CD4-positive, CD25-positive, alpha-beta regulatory T cell (primary cell): ENCODE data around the gene HERPUD2. TPM values are rescaled to one million over a fixed set of nuclear protein-coding genes. Genes with fewer than 3 reads are reported as not detected.
"Not testable (repeated sequence)": the region's sequence is repeated elsewhere in the genome, so short reads cannot be mapped to it uniquely, and the experiment has no call there.

ENCODE experiments used
- ATAC-seq, 2 donors: fragments of 150-1000 bp; cut with Tn5 transposase; one replicate each; pipeline ENCODE4 v1.10.0; 2021; ENCODE audit warnings: low read depth in 2 of 2, moderate number of reproducible peaks in 2 of 2, moderate library complexity in 1 of 2
- DNase-seq, 3 donors: peaks; one replicate each; pipeline versions ENCODE4 v3.0.0 to v3.0.0-alpha.2; 2012 to 2022; ENCODE audit warnings: mixed read lengths in 1 of 3
- H3K27ac ChIP-seq: one replicate; pipeline ENCODE4 v1.7.0; 2013; ENCODE audit warnings: mild to moderate bottlenecking, low read length; ENCODE audit not compliant: insufficient read depth, poor library complexity, severe bottlenecking
- H3K27me3 ChIP-seq: one replicate; pipeline ENCODE4 v1.7.0; 2013; ENCODE audit warnings: low read length; ENCODE audit not compliant: control insufficient read depth, insufficient read depth
- H3K36me3 ChIP-seq: one replicate; pipeline ENCODE4 v1.7.0; 2013; ENCODE audit warnings: mild to moderate bottlenecking, low read length, moderate library complexity; ENCODE audit not compliant: control insufficient read depth, insufficient read depth
- H3K4me1 ChIP-seq: 2 replicates; pipeline ENCODE4 v1.7.0; 2013; ENCODE audit warnings: mild to moderate bottlenecking, low read length; ENCODE audit not compliant: insufficient read depth, control insufficient read depth, poor library complexity, severe bottlenecking
- H3K4me3 ChIP-seq: one replicate; pipeline ENCODE4 v1.7.0; 2013; ENCODE audit warnings: low read depth, mild to moderate bottlenecking, low read length, moderate library complexity
- H3K9me3 ChIP-seq, 2 experiments: 1 replicate in 1 of 2; 2 replicates in 1 of 2; pipeline ENCODE4 v1.7.0; 2013; ENCODE audit warnings: low read length in 2 of 2, mild to moderate bottlenecking in 1 of 2, moderate library complexity in 1 of 2; ENCODE audit not compliant: control insufficient read depth in 2 of 2
- H3K27ac Mint-ChIP-seq, 3 donors: one replicate each; pipeline ENCODE4 v1.8.0; 2020 to 2022; ENCODE audit warnings: mild to moderate bottlenecking in 3 of 3, mixed read lengths in 3 of 3, moderate library complexity in 2 of 3
- H3K27me3 Mint-ChIP-seq: one replicate; pipeline ENCODE4 v1.8.0; 2022; ENCODE audit warnings: mild to moderate bottlenecking, mixed read lengths
- H3K36me3 Mint-ChIP-seq: one replicate; pipeline ENCODE4 v1.8.0; 2020; ENCODE audit warnings: mixed read lengths
- H3K4me1 Mint-ChIP-seq, 4 donors: one replicate each; pipeline ENCODE4 v1.8.0; 2020 to 2022; ENCODE audit warnings: mixed read lengths in 4 of 4, mild to moderate bottlenecking in 1 of 4
- H3K4me3 Mint-ChIP-seq, 4 donors: one replicate each; pipeline ENCODE4 v1.8.0; 2020 to 2022; ENCODE audit warnings: mild to moderate bottlenecking in 4 of 4, mixed read lengths in 4 of 4, moderate library complexity in 3 of 4
- H3K9me3 Mint-ChIP-seq, 7 donors: one replicate each; pipeline ENCODE4 v1.8.0; 2020 to 2022; ENCODE audit warnings: mixed read lengths in 7 of 7, mild to moderate bottlenecking in 3 of 7, moderate library complexity in 2 of 7
- polyA plus RNA-seq, 4 donors: library from polyadenylated mRNA; unstranded; fragments of 300-500 nt; fragmentation: Illumina TruSeq; gene quantifications; one replicate each; pipeline ENCODE4 v1.2.3, GENCODE V29; 2021
- total RNA-seq: library from RNA; stranded (reverse); gene quantifications from one replicate; pipeline ENCODE4 v1.2.3, GENCODE V29; 2022

Gene HERPUD2
- total and polyA plus RNA-seq, 5 donors from 2014 or later: 75.2 to 113 (median 81.3) TPM

DNA sequence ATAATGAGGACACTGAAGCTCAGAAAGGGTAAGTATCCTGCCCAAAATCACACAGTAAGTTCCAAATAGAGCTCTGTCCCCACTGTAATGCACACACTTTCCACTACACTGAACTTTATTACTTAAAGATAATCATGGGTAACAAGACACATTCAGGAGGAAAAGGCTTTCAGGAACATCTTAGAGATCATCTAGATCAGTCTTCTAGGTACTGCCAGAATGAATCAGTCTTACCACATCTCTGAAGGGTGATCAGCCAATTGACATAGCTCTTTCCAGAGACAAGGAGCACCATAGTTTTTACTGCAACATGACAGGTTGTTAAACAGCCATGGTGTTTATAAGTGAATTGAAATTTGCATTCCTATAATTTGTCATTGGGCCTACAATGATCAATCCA, 5.4 kb upstream of the HERPUD2 start:
- H3K4me1 Mint-ChIP-seq: peaks cover 8 to 12% (median 11%) of the 10 kb centered on the region in 4 donors
- H3K4me3 Mint-ChIP-seq: no peak overlapping the region

DNA sequence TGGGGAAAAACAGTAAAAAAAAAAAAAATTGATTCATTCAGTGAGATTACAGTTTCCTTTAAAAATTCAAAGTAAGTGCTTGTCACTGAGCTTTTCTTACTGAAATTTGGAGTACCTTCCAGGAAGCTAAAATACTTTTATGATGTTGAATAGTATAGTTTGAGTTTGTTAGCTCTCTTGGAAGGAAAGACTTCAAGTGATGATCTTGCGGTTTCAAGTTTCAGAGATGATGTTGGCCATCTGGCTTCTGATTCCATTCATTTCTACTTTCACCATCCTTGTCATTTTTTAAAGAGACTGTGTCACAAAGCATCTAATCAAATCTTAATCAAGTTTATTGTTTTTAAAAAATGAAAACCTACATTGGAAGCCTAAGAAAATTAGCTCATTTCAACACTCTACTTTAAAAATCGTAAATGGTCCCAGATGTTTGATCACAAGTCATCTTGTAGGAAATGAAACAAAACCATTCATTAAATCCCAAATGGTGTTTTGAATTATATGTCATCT, 4.9 kb upstream of the HERPUD2 start:
- H3K4me3 Mint-ChIP-seq: no peak overlapping the region

More for the DNA sequence above, 5.4 kb upstream of the HERPUD2 start:
- Histone ChIP-seq H3K4me3 (no peak overlapping the region), H3K36me3 (no peaks in the 10 kb centered on the region), H3K27me3 (no peaks in the 10 kb centered on the region), H3K4me1 (peaks cover 10% of the 10 kb centered on the region), H3K27ac (no peak overlapping the region), H3K9me3 (no peaks in the 10 kb centered on the region)
- Mint-ChIP-seq H3K27me3 (no peaks in the 10 kb centered on the region), H3K9me3 (no peaks in the 10 kb centered on the region), H3K27ac (no peak overlapping the region), H3K36me3 (no peaks in the 10 kb centered on the region)
- DNase-seq (no peak), ATAC-seq (no peak)

DNA sequence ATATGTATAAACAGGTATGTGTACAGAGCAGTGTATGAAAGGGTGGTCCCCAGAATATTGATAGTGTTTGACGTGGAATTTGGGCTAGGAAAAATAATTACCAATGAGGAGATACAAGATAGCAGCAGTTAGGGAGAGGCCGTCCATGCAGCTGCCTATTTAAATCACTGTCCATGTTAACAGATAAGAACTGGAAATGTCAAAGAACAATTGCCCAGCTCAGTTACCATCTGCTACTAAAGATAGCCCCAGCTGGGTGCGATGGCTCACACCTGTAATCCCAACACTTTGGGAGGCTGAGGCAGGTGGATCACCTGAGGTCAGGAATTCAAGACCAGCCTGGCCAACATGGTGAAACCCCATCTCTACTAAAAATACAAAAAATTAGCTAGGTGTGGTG, 3.4 kb upstream of the HERPUD2 start:
- H3K27ac Mint-ChIP-seq: peak overlapping the region in 1 of 3 donors; percentile 52
- H3K27me3 Mint-ChIP-seq: not testable (repeated sequence)

More for the DNA sequence above, 4.9 kb upstream of the HERPUD2 start:
- ATAC-seq (no peak), DNase-seq (no peak)
- Mint-ChIP-seq H3K9me3 (no peaks in the 10 kb centered on the region), H3K27ac (no peak overlapping the region), H3K4me1 (peaks cover 8 to 17% (median 11%) of the 10 kb centered on the region in 4 donors), H3K36me3 (no peaks in the 10 kb centered on the region), H3K27me3 (no peaks in the 10 kb centered on the region)
- Histone ChIP-seq H3K4me1 (peaks cover 12% of the 10 kb centered on the region), H3K27me3 (no peaks in the 10 kb centered on the region), H3K4me3 (no peak overlapping the region), H3K27ac (no peak overlapping the region), H3K36me3 (no peaks in the 10 kb centered on the region), H3K9me3 (no peaks in the 10 kb centered on the region)

DNA sequence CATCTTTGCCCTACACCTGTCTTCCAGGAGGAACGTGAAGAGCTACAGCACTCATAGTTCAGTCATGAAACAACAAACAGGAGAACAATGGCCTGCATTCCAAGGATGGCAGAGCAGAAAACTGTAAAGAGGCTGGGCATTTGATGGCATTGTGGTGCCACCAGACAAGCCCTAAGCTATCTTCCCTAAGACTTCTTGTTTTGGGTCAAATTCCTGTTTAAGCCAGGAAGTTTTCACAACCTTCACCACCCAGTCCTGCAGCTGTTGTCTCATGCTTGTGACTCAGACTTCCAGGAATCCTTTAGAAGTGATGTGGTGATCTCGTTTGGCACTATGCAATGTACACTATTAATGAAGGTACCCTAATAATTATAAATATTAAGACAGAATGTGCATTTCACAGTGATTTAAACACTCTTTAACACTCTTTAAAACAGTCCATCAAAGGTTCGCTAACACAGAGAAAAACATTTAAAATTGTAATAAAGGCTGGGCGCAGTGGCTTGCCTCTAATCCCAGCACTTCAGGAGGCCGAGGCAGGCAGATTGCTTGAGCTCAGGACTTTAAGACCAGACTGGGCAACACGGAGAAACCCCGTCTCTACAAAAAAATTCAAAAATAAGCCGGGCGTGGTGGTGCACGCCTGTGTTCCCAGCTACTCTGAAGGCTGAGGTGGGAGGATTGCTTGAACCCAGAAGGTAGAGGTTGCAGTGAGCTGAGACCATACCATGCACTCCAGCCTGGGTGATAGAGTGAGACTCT, 2.7 kb upstream of the HERPUD2 start:
- ATAC-seq: no peak
- Histone ChIP-seq H3K27me3 (no peaks in the 10 kb centered on the region), H3K4me1 (peaks cover 27% of the 10 kb centered on the region), H3K9me3 (no peaks in the 10 kb centered on the region), H3K4me3 (no peak overlapping the region), H3K27ac (no peak overlapping the region), H3K36me3 (no peaks in the 10 kb centered on the region)
- peak overlapping the region in 1 of 3 donors; percentile 97 for H3K27ac Mint-ChIP-seq
- no peaks in the 10 kb centered on the region for H3K36me3 Mint-ChIP-seq
- peaks cover 16 to 26% (median 21%) of the 10 kb centered on the region in 4 donors for H3K4me1 Mint-ChIP-seq
- no peak for DNase-seq
- no peaks in the 10 kb centered on the region for H3K27me3 Mint-ChIP-seq
- H3K9me3 Mint-ChIP-seq: no peaks in the 10 kb centered on the region
- H3K4me3 Mint-ChIP-seq: peak overlapping the region in 2 of 4 donors; percentile 28 to 99

More for the DNA sequence above, 3.4 kb upstream of the HERPUD2 start:
- H3K4me1 Mint-ChIP-seq: peaks cover 8 to 18% (median 15%) of the 10 kb centered on the region in 4 donors
- H3K9me3 Mint-ChIP-seq, DNase-seq, H3K4me3 Mint-ChIP-seq, H3K9me3 ChIP-seq, ATAC-seq, H3K36me3 ChIP-seq, H3K27me3 ChIP-seq, H3K27ac ChIP-seq, H3K36me3 Mint-ChIP-seq, H3K4me3 ChIP-seq: not testable (repeated sequence)
- peaks cover 19% of the 10 kb centered on the region for H3K4me1 ChIP-seq

DNA sequence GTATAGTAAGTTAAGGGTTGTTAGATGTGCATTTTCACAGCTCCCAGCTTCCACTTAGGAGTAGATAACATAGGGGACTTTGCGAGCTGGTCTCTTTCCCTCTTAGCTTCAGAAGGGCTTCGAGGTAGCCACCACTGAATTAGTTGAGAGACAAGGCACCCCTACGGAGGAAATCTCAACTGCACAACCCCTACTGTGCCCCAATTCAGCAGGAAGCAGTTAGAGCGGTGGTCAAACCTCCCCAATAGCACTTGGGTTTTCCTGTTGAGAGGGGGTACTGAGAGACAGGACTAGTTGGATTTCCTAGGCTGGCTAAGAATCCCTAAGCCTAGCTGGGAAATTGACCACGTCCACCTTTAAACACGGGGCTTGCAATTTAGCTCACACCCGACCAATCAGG, 1.1 kb upstream of the HERPUD2 start:
- ATAC-seq (no peak), DNase-seq (peak in 1 of 3 donors; percentile 26)
- Mint-ChIP-seq H3K27ac (peak overlapping the region; percentile 97 to 99 (median 97)), H3K36me3 (no peaks in the 10 kb centered on the region), H3K4me1 (peaks cover 23 to 40% (median 30%) of the 10 kb centered on the region in 4 donors), H3K9me3 (no peaks in the 10 kb centered on the region), H3K27me3 (no peaks in the 10 kb centered on the region), H3K4me3 (peak overlapping the region; percentile 97 to 99 (median 98))
- Histone ChIP-seq H3K27me3 (no peaks in the 10 kb centered on the region), H3K9me3 (no peaks in the 10 kb centered on the region), H3K4me3 (peak overlapping the region; percentile 87), H3K36me3 (no peaks in the 10 kb centered on the region), H3K27ac (peak overlapping the region; percentile 93), H3K4me1 (peaks cover 37% of the 10 kb centered on the region)

DNA sequence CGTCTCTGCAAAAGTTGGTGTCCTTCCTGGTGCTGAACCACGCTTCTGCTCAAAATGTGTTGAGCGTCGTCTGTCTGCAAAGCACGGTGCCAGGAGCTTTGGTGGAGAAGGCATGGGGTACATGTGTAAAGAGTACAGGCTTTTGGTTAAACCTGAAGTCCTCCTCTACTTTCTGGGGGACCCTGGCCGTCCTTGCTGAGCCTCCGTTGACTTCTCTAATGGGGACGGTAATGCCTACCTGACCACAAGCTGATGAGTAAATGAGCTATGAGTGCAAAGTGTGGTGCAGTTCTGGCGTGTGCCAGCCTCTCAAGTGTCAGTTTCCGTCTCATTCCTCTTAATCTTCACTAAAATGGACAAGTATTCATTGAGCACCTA, 527 bp upstream of the HERPUD2 start:
- H3K4me1 ChIP-seq: peaks cover 42% of the 10 kb centered on the region
- H3K9me3 Mint-ChIP-seq: no peaks in the 10 kb centered on the region
- H3K36me3 ChIP-seq: no peaks in the 10 kb centered on the region
- peak in 1 of 3 donors; percentile 51 for DNase-seq
- H3K27ac Mint-ChIP-seq: peak overlapping the region; percentile 97 to 99 (median 97)
- no peaks in the 10 kb centered on the region for H3K27me3 ChIP-seq
- ATAC-seq: no peak
- H3K27ac ChIP-seq: peak overlapping the region; percentile 93
- H3K4me3 ChIP-seq: peak overlapping the region; percentile 87
- H3K27me3 Mint-ChIP-seq: no peaks in the 10 kb centered on the region
- H3K9me3 ChIP-seq: no peaks in the 10 kb centered on the region
- H3K36me3 Mint-ChIP-seq: peaks cover 4% of the 10 kb centered on the region
- peak overlapping the region; percentile 97 to 99 (median 98) for H3K4me3 Mint-ChIP-seq
- H3K4me1 Mint-ChIP-seq: peaks cover 27 to 45% (median 35%) of the 10 kb centered on the region in 4 donors

DNA sequence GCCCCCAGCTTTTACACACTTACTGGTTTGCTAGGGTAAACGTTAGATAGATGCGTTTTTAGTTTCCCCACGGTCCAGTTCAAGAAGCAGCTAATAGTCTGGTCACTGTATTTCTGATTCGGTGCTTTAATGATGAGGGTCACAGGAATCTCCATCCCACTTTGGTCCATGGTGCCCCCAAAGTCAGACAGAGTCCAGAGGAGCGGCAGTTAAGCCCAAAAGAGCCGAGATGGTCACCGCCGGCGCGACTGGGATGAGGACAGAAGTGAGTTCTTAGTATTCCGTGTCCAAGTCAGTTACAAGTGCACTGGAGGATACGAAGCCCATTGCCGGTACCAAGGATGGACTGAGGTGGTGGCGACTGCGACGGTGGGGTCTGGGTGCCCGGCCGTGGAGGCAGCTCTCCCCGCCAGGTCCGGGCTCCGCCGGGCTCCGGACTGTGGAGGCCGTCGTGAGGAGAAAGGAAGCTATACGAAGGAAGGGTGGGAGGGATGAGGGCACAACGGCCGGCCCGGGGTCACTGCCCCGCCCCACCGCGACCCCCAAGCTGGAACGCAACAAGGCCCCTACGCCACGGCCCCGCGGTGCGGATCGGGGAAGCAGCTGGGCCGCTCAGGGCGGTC, 663 bp downstream of the HERPUD2 start:
- Mint-ChIP-seq H3K36me3 (peaks cover 9% of the 10 kb centered on the region), H3K4me1 (peaks cover 37 to 55% (median 46%) of the 10 kb centered on the region in 4 donors)
- peaks cover 53% of the 10 kb centered on the region for H3K4me1 ChIP-seq

More for the DNA sequence above, 663 bp downstream of the HERPUD2 start:
- ATAC-seq (no peak), DNase-seq (no peak)
- peak overlapping the region; percentile 97 to 99 (median 97) for H3K27ac Mint-ChIP-seq
- peak overlapping the region; percentile 99 for H3K4me3 ChIP-seq
- no peaks in the 10 kb centered on the region for H3K36me3 ChIP-seq
- H3K27me3 Mint-ChIP-seq: no peaks in the 10 kb centered on the region
- H3K4me3 Mint-ChIP-seq: peak overlapping the region; percentile 89 to 98 (median 94)
- no peaks in the 10 kb centered on the region for H3K9me3 ChIP-seq
- H3K27ac ChIP-seq: peak overlapping the region; percentile 93
- no peaks in the 10 kb centered on the region for H3K9me3 Mint-ChIP-seq
- H3K27me3 ChIP-seq: no peaks in the 10 kb centered on the region
